Kidney epithelial cell (primary cell): ENCODE measurements around the gene CIC. TPM values are rescaled to one million over a fixed set of nuclear protein-coding genes. Genes with fewer than 3 reads are reported as not detected.

Experiments used
- DNase-seq: peaks from one replicate; pipeline ENCODE4 v3.0.0-alpha.2; 2010; ENCODE audit warnings: low read depth
- H3K27me3 ChIP-seq: 2 replicates; pipeline ENCODE4 v1.6.0; 2011; ENCODE audit warnings: low read length; ENCODE audit not compliant: control insufficient read depth, insufficient read depth
- H3K36me3 ChIP-seq: 2 replicates; pipeline ENCODE4 v1.5.1; 2011; ENCODE audit warnings: low read length; ENCODE audit not compliant: control insufficient read depth, insufficient read depth
- H3K4me3 ChIP-seq: 2 replicates; pipeline ENCODE4 v1.5.1; 2011; ENCODE audit warnings: low read depth, mild to moderate bottlenecking, control low read depth, low read length
- total RNA-seq: library from RNA; depleted of rRNA; stranded (reverse); fragments of >200 nt; gene quantifications from 2 replicates; pipeline ENCODE4 v1.2.3, GENCODE V29; 2015
- TF ChIP-seq, protein P1 (sequence below): IDR thresholded peaks from 2 replicates; pipeline ENCODE4 v1.5.1; 2011; ENCODE audit warnings: mild to moderate bottlenecking, moderate library complexity, low read length, control low read depth, inconsistent platforms; ENCODE audit not compliant: insufficient read depth, poor library complexity, severe bottlenecking

CIC gene
- total RNA-seq, 1 donor from 2014 or later = 41.7 TPM

DNA sequence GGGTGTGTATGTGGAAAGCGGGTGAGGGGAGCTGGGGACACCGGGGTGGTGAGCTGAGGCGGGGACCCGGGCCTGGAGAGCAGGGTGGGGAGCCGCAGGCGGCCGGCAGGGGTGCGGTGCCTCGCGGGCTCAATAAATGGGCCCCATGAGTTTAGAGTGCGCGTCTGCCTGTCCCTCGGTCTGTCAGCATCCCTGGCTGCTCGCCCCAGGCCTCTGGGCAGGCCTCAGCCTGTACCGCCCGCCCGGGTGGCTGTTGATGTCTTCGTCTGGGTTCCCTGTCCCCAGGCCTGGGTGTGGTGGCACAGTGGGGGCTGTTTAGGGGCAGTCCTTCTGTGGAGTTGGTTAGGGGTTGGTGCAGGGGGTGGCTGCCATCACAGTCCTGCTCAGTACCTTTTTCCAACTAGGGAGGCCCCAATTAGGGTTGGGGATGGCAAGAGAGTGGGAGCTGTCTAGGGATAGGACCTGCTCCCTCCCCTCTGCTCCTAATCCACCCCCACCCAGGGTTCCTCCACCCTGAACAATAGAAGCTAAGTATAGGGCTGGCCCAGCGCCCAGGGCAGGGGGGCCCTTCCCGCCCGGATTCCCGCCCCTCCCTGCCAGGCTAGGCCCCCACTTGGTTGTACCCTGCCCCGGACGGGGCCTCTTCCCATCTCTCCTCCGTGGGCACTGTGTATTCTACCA is 12.2 kb downstream of the CIC start:
- no peaks in the 10 kb centered on the region for H3K36me3 ChIP-seq
- H3K27me3 ChIP-seq = no peaks in the 10 kb centered on the region
- H3K4me3 ChIP-seq = peak overlapping the region; percentile 62
- TF ChIP-seq, protein P1, sequence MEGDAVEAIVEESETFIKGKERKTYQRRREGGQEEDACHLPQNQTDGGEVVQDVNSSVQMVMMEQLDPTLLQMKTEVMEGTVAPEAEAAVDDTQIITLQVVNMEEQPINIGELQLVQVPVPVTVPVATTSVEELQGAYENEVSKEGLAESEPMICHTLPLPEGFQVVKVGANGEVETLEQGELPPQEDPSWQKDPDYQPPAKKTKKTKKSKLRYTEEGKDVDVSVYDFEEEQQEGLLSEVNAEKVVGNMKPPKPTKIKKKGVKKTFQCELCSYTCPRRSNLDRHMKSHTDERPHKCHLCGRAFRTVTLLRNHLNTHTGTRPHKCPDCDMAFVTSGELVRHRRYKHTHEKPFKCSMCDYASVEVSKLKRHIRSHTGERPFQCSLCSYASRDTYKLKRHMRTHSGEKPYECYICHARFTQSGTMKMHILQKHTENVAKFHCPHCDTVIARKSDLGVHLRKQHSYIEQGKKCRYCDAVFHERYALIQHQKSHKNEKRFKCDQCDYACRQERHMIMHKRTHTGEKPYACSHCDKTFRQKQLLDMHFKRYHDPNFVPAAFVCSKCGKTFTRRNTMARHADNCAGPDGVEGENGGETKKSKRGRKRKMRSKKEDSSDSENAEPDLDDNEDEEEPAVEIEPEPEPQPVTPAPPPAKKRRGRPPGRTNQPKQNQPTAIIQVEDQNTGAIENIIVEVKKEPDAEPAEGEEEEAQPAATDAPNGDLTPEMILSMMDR = no peak
- DNase-seq = no peak

DNA sequence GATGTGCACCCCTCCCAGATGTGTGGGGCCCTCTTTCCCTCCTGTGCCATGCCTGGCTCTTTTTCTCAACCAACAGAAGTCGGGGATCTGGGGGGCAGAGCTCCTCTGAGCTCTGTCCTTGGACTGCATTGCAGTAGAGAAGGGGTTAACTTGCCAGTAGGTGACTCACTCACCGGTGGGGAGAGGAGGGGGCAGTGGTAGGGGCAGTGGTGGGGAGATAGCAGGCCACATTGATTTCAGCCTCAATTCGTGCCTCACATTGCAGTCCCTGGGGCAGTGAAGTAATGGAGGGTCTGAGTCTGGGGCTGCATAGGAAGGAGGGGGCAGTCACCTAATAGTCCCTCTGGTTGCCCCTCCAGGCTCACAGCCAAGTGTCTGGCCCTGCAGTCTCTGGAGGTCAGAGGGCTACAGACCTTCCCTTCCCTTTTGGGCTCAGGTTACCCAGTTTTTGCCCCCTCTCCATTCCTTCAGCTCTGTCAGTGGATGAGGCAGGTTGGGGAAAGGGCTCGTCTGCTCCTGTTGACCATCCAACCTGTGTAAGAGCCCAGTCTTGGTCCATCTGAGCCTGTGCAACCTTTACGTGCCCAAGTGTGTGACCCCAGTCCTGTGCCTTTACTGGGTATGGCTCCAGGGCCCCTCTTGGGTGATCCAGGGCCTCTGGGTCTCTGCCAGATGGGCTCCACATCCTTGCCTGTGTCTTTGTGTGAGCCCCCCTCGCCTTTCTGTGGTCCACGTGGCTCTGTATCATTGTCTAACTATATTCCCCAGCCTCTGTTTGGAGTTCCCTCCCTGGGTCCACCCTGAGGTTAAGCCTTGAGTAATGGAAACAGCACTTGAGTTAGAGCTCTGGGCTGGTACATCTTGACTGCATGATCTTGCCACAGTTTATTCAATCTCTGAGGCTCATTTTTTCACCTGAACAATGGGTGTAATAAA is 13.0 kb downstream of the CIC start:
- TF ChIP-seq, protein P1 = no peak
- H3K4me3 ChIP-seq = peak overlapping the region; percentile 3
- H3K36me3 ChIP-seq = no peaks in the 10 kb centered on the region
- no peaks in the 10 kb centered on the region for H3K27me3 ChIP-seq
- no peak for DNase-seq

DNA sequence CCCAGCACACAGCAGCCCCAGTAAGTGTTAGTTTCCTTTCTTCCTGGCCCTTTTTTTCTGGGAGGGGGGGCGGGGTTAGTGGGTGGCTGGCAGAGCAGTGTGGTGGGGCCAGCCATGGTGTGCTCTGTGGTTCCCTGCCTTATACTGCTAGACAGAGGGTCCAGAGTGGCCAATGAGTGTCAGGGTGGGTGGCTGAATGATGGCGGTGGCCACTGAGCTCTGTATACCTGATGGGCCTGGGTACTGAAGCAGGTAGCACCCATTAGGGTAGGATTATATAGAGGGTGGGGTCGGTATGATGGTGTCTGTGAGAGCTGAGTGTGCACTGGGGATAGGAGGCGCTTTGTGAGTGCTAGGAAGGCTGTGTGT is 13.8 kb downstream of the CIC start:
- TF ChIP-seq, protein P1 = no peak
- Histone ChIP-seq H3K27me3 (no peaks in the 10 kb centered on the region), H3K36me3 (peaks cover 1% of the 10 kb centered on the region), H3K4me3 (no peak overlapping the region)
- no peak for DNase-seq

GRCh38 chr19:42283188-42284065 is 14.4 kb downstream of the CIC start:
- H3K36me3 ChIP-seq = peaks cover 1% of the 10 kb centered on the region
- TF ChIP-seq, protein P1 = no peak
- no peaks in the 10 kb centered on the region for H3K27me3 ChIP-seq
- DNase-seq = no peak
- peak overlapping the region; percentile 62 for H3K4me3 ChIP-seq

DNA sequence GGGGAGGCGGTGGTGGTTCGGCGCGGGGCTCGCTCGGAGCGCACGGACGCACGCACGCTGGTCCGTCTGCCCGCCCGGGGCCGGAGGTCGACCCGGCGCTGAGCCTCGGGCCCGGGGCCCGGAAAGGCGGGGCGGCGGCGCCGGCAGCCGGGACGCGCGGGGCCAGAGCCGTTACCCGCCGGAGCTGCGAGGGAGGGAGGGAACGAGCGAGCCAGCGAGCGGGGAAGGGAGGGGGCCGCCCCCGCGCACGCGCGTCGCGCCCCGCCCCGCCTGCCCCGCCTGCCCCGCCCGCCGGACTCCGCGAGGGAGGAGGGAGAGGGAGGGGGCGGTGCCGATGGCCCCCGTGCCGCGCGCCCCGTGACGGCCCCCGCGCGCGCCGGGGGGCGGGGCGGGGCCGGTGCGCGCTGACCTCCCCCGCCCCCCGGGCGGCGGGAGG is 15.0 kb downstream of the CIC start:
- H3K27me3 ChIP-seq = no peaks in the 10 kb centered on the region
- TF ChIP-seq, protein P1 = no peak
- DNase-seq = no peak
- H3K4me3 ChIP-seq = peak overlapping the region; percentile 62
- peaks cover 1% of the 10 kb centered on the region for H3K36me3 ChIP-seq
